Mesenteric fat pad (tissue), 1 donor: Measurements from ENCODE around the gene PRPF38B. TPM values are rescaled to one million over a fixed set of nuclear protein-coding genes. Genes with fewer than 3 reads are reported as not detected.
"Not testable (repeated sequence)": the region's sequence is repeated elsewhere in the genome, so short reads cannot be mapped to it uniquely, and the experiment has no call there.

Source experiments
- DNase-seq: peaks from one replicate; pipeline ENCODE4 v3.0.0-alpha.2; 2020; ENCODE audit warnings: low spot score
- total RNA-seq: library from RNA; stranded (reverse); fragmentation: NEBNext Ultra II Directional; extraction: Animal tissue kit (Norgen Biotek cat#: 25700); gene quantifications from one replicate; pipeline ENCODE4 v1.2.1, GENCODE V29; 2021
- donor health status: DM: yes; HTN: yes; CAD: no.

The PRPF38B gene
- total RNA-seq, 1 donor from 2014 or later: 32.0 TPM

GRCh38 chr1:108678706-108679105 is 13.4 kb upstream of the PRPF38B start:
- no peak for DNase-seq

- no peak for DNase-seq
Measured at GRCh38 chr1:108679586-108680213, 12.4 kb upstream of the PRPF38B start.

- not testable (repeated sequence) for DNase-seq
Measured at GRCh38 chr1:108681701-108682100, 10.4 kb upstream of the PRPF38B start.

GRCh38 chr1:108685529-108685928 is 6.6 kb upstream of the PRPF38B start:
- DNase-seq: no peak

GRCh38 chr1:108686614-108687313 is 5.3 kb upstream of the PRPF38B start:
- no peak for DNase-seq

GRCh38 chr1:108691128-108691941 is 775 bp upstream of the PRPF38B start:
- no peak for DNase-seq

GRCh38 chr1:108692724-108693655 is 880 bp downstream of the PRPF38B start:
- no peak for DNase-seq

- no peak for DNase-seq
Measured at GRCh38 chr1:108695535-108695934, 3.4 kb downstream of the PRPF38B start.

- no peak for DNase-seq
Measured at GRCh38 chr1:108699375-108700332, 7.5 kb downstream of the PRPF38B start.

- no peak for DNase-seq
Measured at GRCh38 chr1:108701176-108701849, 9.2 kb downstream of the PRPF38B start.

- not testable (repeated sequence) for DNase-seq
Measured at GRCh38 chr1:108702109-108702508, 10.0 kb downstream of the PRPF38B start.

- DNase-seq: no peak
Measured at GRCh38 chr1:108703939-108704338, 11.8 kb downstream of the PRPF38B start.

GRCh38 chr1:108704496-108704895 is 12.4 kb downstream of the PRPF38B start:
- no peak for DNase-seq

GRCh38 chr1:108706643-108707042 is 14.5 kb downstream of the PRPF38B start:
- DNase-seq: no peak

GRCh38 chr1:108708691-108709660 is 16.9 kb downstream of the PRPF38B start:
- no peak for DNase-seq

GRCh38 chr1:108712606-108713150 is 20.6 kb downstream of the PRPF38B start, which contains the start of gene FNDC7:
TSS of gene FNDC7 (plus strand) at chr1:108712908. CDS start at chr1:108712934, 26 bp downstream.
- DNase-seq: no peak

GRCh38 chr1:108715932-108716331 is 23.8 kb downstream of the PRPF38B start:
- DNase-seq: no peak
